ENCODE results near the gene CBFA2T3.

The CBFA2T3 gene

GRCh38 chr16:88840600-88841215 lies 136.3 kb downstream of the CBFA2T3 start:
- no peak for DNase-seq (ENCODE audit: low read depth in 3 of 3)

- DNase-seq (ENCODE audit: low read depth in 3 of 3), result no peak
Measured at GRCh38 chr16:88839745-88840599, 137.0 kb downstream of the CBFA2T3 start.

GRCh38 chr16:88839026-88839529 lies 137.9 kb downstream of the CBFA2T3 start:
- DNase-seq (ENCODE audit: low read depth in 3 of 3), result no peak

- DNase-seq (ENCODE audit: low read depth in 3 of 3), result no peak
Measured at GRCh38 chr16:88838566-88838965, 138.4 kb downstream of the CBFA2T3 start.

GRCh38 chr16:88837806-88838205 lies 139.2 kb downstream of the CBFA2T3 start:
- DNase-seq (ENCODE audit: low read depth in 3 of 3), result no peak

- no peak for DNase-seq (ENCODE audit: low read depth in 3 of 3)
Measured at GRCh38 chr16:88836791-88837190, 140.2 kb downstream of the CBFA2T3 start.

- no peak for DNase-seq (ENCODE audit: low read depth in 3 of 3)
Measured at GRCh38 chr16:88835818-88836217, 141.2 kb downstream of the CBFA2T3 start.

GRCh38 chr16:88835383-88835782 lies 141.6 kb downstream of the CBFA2T3 start:
- DNase-seq (ENCODE audit: low read depth in 3 of 3), result no peak

GRCh38 chr16:88834670-88835069 lies 142.3 kb downstream of the CBFA2T3 start:
- DNase-seq (ENCODE audit: low read depth in 3 of 3), result no peak

GRCh38 chr16:88833086-88833485 lies 143.9 kb downstream of the CBFA2T3 start:
- DNase-seq (ENCODE audit: low read depth in 3 of 3), result no peak

GRCh38 chr16:88831838-88832237 lies 145.2 kb downstream of the CBFA2T3 start:
- no peak for DNase-seq (ENCODE audit: low read depth in 3 of 3)

GRCh38 chr16:88830783-88831182 lies 146.2 kb downstream of the CBFA2T3 start:
- no peak for DNase-seq (ENCODE audit: low read depth in 3 of 3)

GRCh38 chr16:88830258-88830657 lies 146.7 kb downstream of the CBFA2T3 start:
- no peak for DNase-seq (ENCODE audit: low read depth in 3 of 3)

- DNase-seq (ENCODE audit: low read depth in 3 of 3), result no peak
Measured at GRCh38 chr16:88828711-88829110, 148.3 kb downstream of the CBFA2T3 start.

GRCh38 chr16:88827727-88828126 lies 149.3 kb downstream of the CBFA2T3 start:
- DNase-seq (ENCODE audit: low read depth in 3 of 3), result no peak

- no peak for DNase-seq (ENCODE audit: low read depth in 3 of 3)
Measured at GRCh38 chr16:88826070-88826840, 150.8 kb downstream of the CBFA2T3 start.

- DNase-seq (ENCODE audit: low read depth in 3 of 3), result no peak
Measured at GRCh38 chr16:88825146-88825545, 151.9 kb downstream of the CBFA2T3 start.

All from stimulated activated CD4-positive, alpha-beta T cell treated with anti-CD3 and anti-CD28 coated beads, TNF-alpha, amount 100 ng/mL, for 48 hours (primary cell).